C4-2B (cell line): ENCODE measurements around the gene CHD1L.

Source experiments
- ZFX ChIP-seq: fragments of 450-650 bp; IDR thresholded peaks from 2 replicates; pipeline ENCODE4 v1.6.1; 2017
- TF ChIP-seq, protein P1 (sequence below): fragments of 450-650 bp; conservative IDR thresholded peaks from 2 replicates; pipeline ENCODE4 v1.5.1; 2017; ENCODE audit warnings: mild to moderate bottlenecking

DNA sequence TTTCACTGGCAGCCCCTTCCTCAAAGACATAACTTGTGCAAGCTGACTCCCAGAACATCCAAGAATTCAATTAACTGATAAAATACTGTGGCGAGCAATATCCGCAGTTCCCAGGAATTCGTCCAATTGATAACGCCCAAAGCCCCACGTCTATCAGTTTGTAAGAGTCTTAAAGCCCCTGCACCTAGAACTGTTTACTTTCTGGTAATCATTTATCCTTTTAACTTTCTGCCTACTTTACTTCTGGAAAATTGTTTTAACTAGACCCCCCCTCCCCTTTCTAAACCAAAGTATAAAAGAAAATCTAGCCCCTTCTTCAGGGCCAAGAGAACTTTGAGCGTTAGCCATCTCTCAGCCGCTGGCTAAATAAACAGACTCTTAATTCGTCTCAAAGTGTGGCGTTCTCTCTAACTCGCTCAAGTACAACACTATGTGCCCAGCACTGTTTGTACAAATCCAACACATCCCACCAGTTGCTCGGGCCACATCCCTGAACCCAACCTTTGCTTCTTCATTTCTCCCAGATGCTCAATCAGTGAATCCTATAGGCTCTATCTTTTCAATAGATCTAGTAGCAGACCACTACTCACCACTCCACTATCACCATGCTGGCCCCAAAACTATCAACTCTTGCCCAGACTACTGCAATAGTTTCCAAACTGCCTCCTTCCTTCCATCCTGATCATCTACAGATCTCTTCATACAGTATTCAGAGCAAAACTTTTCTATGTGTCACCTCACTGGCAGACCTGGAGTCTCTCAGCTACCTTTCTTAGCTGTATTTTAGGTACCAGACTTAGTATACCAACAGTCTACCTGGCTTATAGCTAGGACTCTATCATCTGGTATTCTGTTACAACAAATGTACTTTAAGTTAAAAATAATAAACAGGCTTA is 3.3 kb upstream of the CHD1L start:
- TF ChIP-seq, protein P1, sequence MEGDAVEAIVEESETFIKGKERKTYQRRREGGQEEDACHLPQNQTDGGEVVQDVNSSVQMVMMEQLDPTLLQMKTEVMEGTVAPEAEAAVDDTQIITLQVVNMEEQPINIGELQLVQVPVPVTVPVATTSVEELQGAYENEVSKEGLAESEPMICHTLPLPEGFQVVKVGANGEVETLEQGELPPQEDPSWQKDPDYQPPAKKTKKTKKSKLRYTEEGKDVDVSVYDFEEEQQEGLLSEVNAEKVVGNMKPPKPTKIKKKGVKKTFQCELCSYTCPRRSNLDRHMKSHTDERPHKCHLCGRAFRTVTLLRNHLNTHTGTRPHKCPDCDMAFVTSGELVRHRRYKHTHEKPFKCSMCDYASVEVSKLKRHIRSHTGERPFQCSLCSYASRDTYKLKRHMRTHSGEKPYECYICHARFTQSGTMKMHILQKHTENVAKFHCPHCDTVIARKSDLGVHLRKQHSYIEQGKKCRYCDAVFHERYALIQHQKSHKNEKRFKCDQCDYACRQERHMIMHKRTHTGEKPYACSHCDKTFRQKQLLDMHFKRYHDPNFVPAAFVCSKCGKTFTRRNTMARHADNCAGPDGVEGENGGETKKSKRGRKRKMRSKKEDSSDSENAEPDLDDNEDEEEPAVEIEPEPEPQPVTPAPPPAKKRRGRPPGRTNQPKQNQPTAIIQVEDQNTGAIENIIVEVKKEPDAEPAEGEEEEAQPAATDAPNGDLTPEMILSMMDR, result no peak
- no peak for TF ChIP-seq ZFX
